Lung (tissue), 12 donors: ENCODE measurements around the gene LAMC3. TPM values are rescaled to one million over a fixed set of nuclear protein-coding genes. Genes with fewer than 3 reads are reported as not detected.

Experiments used
- ATAC-seq: fragments of 200-7000 bp; cut with Tn5 transposase; one replicate; pipeline ENCODE4 v1.9.1; 2020; ENCODE audit warnings: moderate number of reproducible peaks; ENCODE audit not compliant: insufficient read depth, low FRiP score
- DNase-seq, 3 donors: peaks; one replicate each; pipeline ENCODE4 v3.0.0-alpha.2; 2013 to 2017
- H3K27ac ChIP-seq, 2 donors: one replicate each; pipeline ENCODE4 v1.5.1; 2013; ENCODE audit warnings: mild to moderate bottlenecking in 2 of 2, moderate library complexity in 2 of 2, control low read depth in 1 of 2, inconsistent platforms in 1 of 2, low read depth in 1 of 2, low read length in 1 of 2
- H3K27me3 ChIP-seq, 3 donors: one replicate each; pipeline ENCODE4 v1.5.1; 2013; ENCODE audit warnings: low read length in 2 of 3; ENCODE audit not compliant: control insufficient read depth in 3 of 3, insufficient read depth in 3 of 3
- H3K36me3 ChIP-seq, 4 donors: one replicate each; pipeline ENCODE4 v1.5.1; 2013; ENCODE audit warnings: low read length in 4 of 4, mild to moderate bottlenecking in 1 of 4, moderate library complexity in 1 of 4; ENCODE audit not compliant: control insufficient read depth in 4 of 4, insufficient read depth in 4 of 4
- H3K4me1 ChIP-seq, 5 donors: one replicate each; pipeline ENCODE4 v1.5.1; 2013; ENCODE audit warnings: low read length in 5 of 5, mild to moderate bottlenecking in 2 of 5, moderate library complexity in 1 of 5; ENCODE audit not compliant: control insufficient read depth in 5 of 5, insufficient read depth in 5 of 5
- H3K4me3 ChIP-seq: one replicate; pipeline ENCODE4 v1.5.1; 2013; ENCODE audit warnings: mild to moderate bottlenecking, control low read depth, moderate library complexity
- H3K9ac ChIP-seq, 2 donors: one replicate each; pipeline ENCODE4 v1.5.1; 2013; ENCODE audit warnings: low read length in 2 of 2, control low read depth in 1 of 2; ENCODE audit not compliant: insufficient read depth in 1 of 2
- H3K9me3 ChIP-seq, 4 donors: one replicate each; pipeline ENCODE4 v1.5.1; 2013; ENCODE audit warnings: low read length in 3 of 4, mild to moderate bottlenecking in 1 of 4, moderate library complexity in 1 of 4; ENCODE audit not compliant: control insufficient read depth in 4 of 4, insufficient read depth in 3 of 4
- CTCF ChIP-seq: IDR thresholded peaks from 2 replicates; pipeline ENCODE4 v1.5.1; 2012; ENCODE audit warnings: mild to moderate bottlenecking; ENCODE audit errors: control extremely low read depth, extremely low read depth
- WGBS, 2 donors: extraction: QIAGEN DNeasy Blood & Tissue Kit; methylation state at CpG; one replicate each; pipeline ENCODE4 v1.1.7; 2013; 5-methylcytosine and 5-hydroxymethylcytosine counted together
- polyA plus RNA-seq, 2 donors: library from polyadenylated mRNA; stranded (reverse); fragments of 200-250 nt; gene quantifications; one replicate each; pipeline ENCODE4 v1.2.1, GENCODE V29; 2013
- total RNA-seq, 2 donors: library from RNA; depleted of rRNA in 1 of 2; stranded (reverse); fragments of >200 nt in 1 of 2; gene quantifications; one replicate each; pipeline ENCODE4 v1.2.1, GENCODE V29; 2014 to 2021
- donor health status: control.
- donor health status: control.
- donor health status: Bipolar disorder and iron deficiency.
- donor health status: healthy.
- donor health status: DM: yes; HTN: yes; CAD: no.

The LAMC3 gene
- total and polyA plus RNA-seq, 4 donors: 10.5 to 24.3 (median 14.1) TPM

GRCh38 chr9:131017067-131017466 is 8.1 kb downstream of the LAMC3 start:
- Histone ChIP-seq H3K9ac (no peak overlapping the region), H3K27ac (no peak overlapping the region), H3K4me1 (peaks cover 0 to 13% (median 0%) of the 10 kb centered on the region in 5 donors), H3K4me3 (no peak overlapping the region), H3K9me3 (peaks cover 0 to 13% (median 0%) of the 10 kb centered on the region in 4 donors), H3K27me3 (peaks cover 0 to 7% (median 0%) of the 10 kb centered on the region in 3 donors), H3K36me3 (no peaks in the 10 kb centered on the region)
- DNase-seq: peak; percentile 17 to 52 (median 28)
- no peak for TF ChIP-seq CTCF
- no peak for ATAC-seq
- WGBS, 2 donors: 53 to 69% methylated on average over 21 of the region's 21 CpGs

- H3K9ac ChIP-seq: no peak overlapping the region
- TF ChIP-seq CTCF: no peak
- no peak overlapping the region for H3K4me3 ChIP-seq
- WGBS, 2 donors: 87 to 91% methylated on average over 6 of the region's 6 CpGs
- peaks cover 0 to 7% (median 0%) of the 10 kb centered on the region in 3 donors for H3K27me3 ChIP-seq
- no peak overlapping the region for H3K27ac ChIP-seq
- ATAC-seq (no peak), DNase-seq (no peak)
- no peaks in the 10 kb centered on the region for H3K36me3 ChIP-seq
- H3K4me1 ChIP-seq: peaks cover 0 to 4% (median 0%) of the 10 kb centered on the region in 5 donors
- peaks cover 0 to 13% (median 0%) of the 10 kb centered on the region in 4 donors for H3K9me3 ChIP-seq
Measured at GRCh38 chr9:131018621-131019020, 9.6 kb downstream of the LAMC3 start.

- no peak for ATAC-seq
- Histone ChIP-seq H3K36me3 (no peaks in the 10 kb centered on the region), H3K9me3 (peaks cover 0 to 13% (median 0%) of the 10 kb centered on the region in 4 donors), H3K4me3 (no peak overlapping the region), H3K9ac (no peak overlapping the region), H3K27ac (peak overlapping the region in 1 of 2 donors; percentile 71), H3K27me3 (peaks cover 0 to 7% (median 0%) of the 10 kb centered on the region in 3 donors), H3K4me1 (peaks cover 0 to 4% (median 0%) of the 10 kb centered on the region in 5 donors)
- DNase-seq: peak; percentile 74 to 83 (median 76)
- no peak for TF ChIP-seq CTCF
- 70 to 85% methylated on average over 15 of the region's 15 CpGs for WGBS, 2 donors
Measured at GRCh38 chr9:131019388-131020239, 10.6 kb downstream of the LAMC3 start.
